Testis (tissue), 3 donors: Measurements from ENCODE around the gene ZNF362. TPM values are rescaled to one million over a fixed set of nuclear protein-coding genes. Genes with fewer than 3 reads are reported as not detected.

Source experiments
- DNase-seq: peaks from one replicate; pipeline ENCODE4 v3.0.0-alpha.2; 2019
- H3K27ac ChIP-seq, 2 donors: fragments of 200-600 bp; sonication (generic); one replicate each; pipeline ENCODE4 v1.5.1; 2019
- H3K27me3 ChIP-seq: fragments of 200-600 bp; sonication (generic); one replicate; pipeline ENCODE4 v1.5.1; 2019
- H3K36me3 ChIP-seq: fragments of 200-600 bp; sonication (generic); one replicate; pipeline ENCODE4 v1.5.1; 2017; ENCODE audit warnings: low read depth; ENCODE audit errors: missing control alignments
- H3K4me1 ChIP-seq: fragments of 200-600 bp; sonication (generic); one replicate; pipeline ENCODE4 v1.5.1; 2019
- H3K4me3 ChIP-seq, 2 donors: fragments of 200-600 bp; sonication (generic); one replicate each; pipeline ENCODE4 v1.5.1; 2017 to 2019
- H3K9me3 ChIP-seq: fragments of 200-600 bp; sonication (generic); one replicate; pipeline ENCODE4 v1.5.1; 2017
- CTCF ChIP-seq, 3 experiments: fragments of 450-650 bp in 2 of 3; fragments of 200-600 bp in 1 of 3; sonication (generic) in 1 of 3; IDR thresholded peaks; one replicate each; pipeline ENCODE4 v1.5.1; 2016 to 2019; ENCODE audit warnings: antibody characterized with exemption in 3 of 3, mild to moderate bottlenecking in 2 of 3, moderate library complexity in 1 of 3
- POLR2A ChIP-seq: fragments of 450-650 bp; IDR thresholded peaks from one replicate; pipeline ENCODE4 v1.6.1; 2017; ENCODE audit warnings: antibody characterized with exemption, mild to moderate bottlenecking, moderate library complexity
- WGBS, 2 donors: methylation state at CpG; one replicate each; pipeline ENCODE4 v1.1.5; 2018; 5-methylcytosine and 5-hydroxymethylcytosine counted together
- intact Hi-C: fragments of 100-400 bp; cut with DNase I; formaldehyde crosslinking; loops from one replicate; pipeline ENCODE4 v1.15.1; 2023; ENCODE audit warnings: low total_unique reads
- polyA plus RNA-seq: library from polyadenylated mRNA; stranded (reverse); fragments of 350-450 nt; fragmentation: Illumina TruSeq; extraction: RNeasy Lipid Tissue Mini Kit (QIAGEN cat#74804); gene quantifications from one replicate; pipeline ENCODE4 v1.2.3, GENCODE V29; 2014; ENCODE audit warnings: low read depth, low replicate concordance; ENCODE audit not compliant: insufficient read depth
- total RNA-seq, 2 donors: library from RNA; depleted of rRNA; stranded (reverse); fragments of >200 nt; gene quantifications; one replicate each; pipeline ENCODE4 v1.2.3, GENCODE V29; 2016

Gene ZNF362
- total and polyA plus RNA-seq, 3 donors from 2014 or later, result 16.3 to 28.6 (median 26.6) TPM

GRCh38 chr1:33338048-33338439, 81.8 kb downstream of the ZNF362 start:
- H3K9me3 ChIP-seq, result no peaks in the 10 kb centered on the region
- intact Hi-C loops, result no loop called here
- H3K36me3 ChIP-seq, result no peaks in the 10 kb centered on the region
- H3K4me1 ChIP-seq, result peaks cover 73% of the 10 kb centered on the region
- no peak for TF ChIP-seq POLR2A
- H3K27ac ChIP-seq, result peak overlapping the region; percentile 66 to 75
- no peak for DNase-seq
- H3K27me3 ChIP-seq, result no peaks in the 10 kb centered on the region
- no peak overlapping the region for H3K4me3 ChIP-seq
- 24 to 27% methylated on average over 1 of the region's 1 CpG for whole genome bisulfite sequencing, 2 donors

GRCh38 chr1:33338440-33339211, 82.3 kb downstream of the ZNF362 start:
- DNase-seq, result peak; percentile 79
- no peak overlapping the region for H3K4me3 ChIP-seq
- no peaks in the 10 kb centered on the region for H3K9me3 ChIP-seq
- TF ChIP-seq CTCF (IDR thresholded peaks at IDR 0.05) (no peak), POLR2A (no peak)
- peak overlapping the region; percentile 66 to 75 for H3K27ac ChIP-seq
- intact Hi-C loops, result no loop called here
- peaks cover 69% of the 10 kb centered on the region for H3K4me1 ChIP-seq
- H3K36me3 ChIP-seq, result no peaks in the 10 kb centered on the region
- no peaks in the 10 kb centered on the region for H3K27me3 ChIP-seq
- WGBS, 2 donors, result 30 to 34% methylated on average over 14 of the region's 14 CpGs

GRCh38 chr1:33339413-33339812, 83.1 kb downstream of the ZNF362 start:
- H3K27me3 ChIP-seq, result no peaks in the 10 kb centered on the region
- WGBS, 2 donors, result 51 to 60% methylated on average over 2 of the region's 2 CpGs
- peak; percentile 36 for DNase-seq
- H3K27ac ChIP-seq, result peak overlapping the region; percentile 66 to 75
- peaks cover 61% of the 10 kb centered on the region for H3K4me1 ChIP-seq
- H3K4me3 ChIP-seq, result no peak overlapping the region
- no peak for TF ChIP-seq POLR2A
- TF ChIP-seq CTCF (IDR thresholded peaks at IDR 0.05), result no peak
- intact Hi-C loops, result no loop called here
- no peaks in the 10 kb centered on the region for H3K9me3 ChIP-seq
- no peaks in the 10 kb centered on the region for H3K36me3 ChIP-seq

- Histone ChIP-seq H3K4me3 (no peak overlapping the region), H3K4me1 (peaks cover 61% of the 10 kb centered on the region), H3K9me3 (no peaks in the 10 kb centered on the region), H3K36me3 (no peaks in the 10 kb centered on the region), H3K27ac (peak overlapping the region; percentile 8 to 43), H3K27me3 (no peaks in the 10 kb centered on the region)
- WGBS, 2 donors, result 61 to 66% methylated on average over 6 of the region's 6 CpGs
- TF ChIP-seq CTCF (IDR thresholded peaks at IDR 0.05) (no peak), POLR2A (no peak)
- no peak for DNase-seq
- intact Hi-C loops, result no loop called here
These were observed 84.9 kb downstream of the ZNF362 start for GRCh38 chr1:33341190-33341589.

GRCh38 chr1:33342041-33342723, 85.9 kb downstream of the ZNF362 start:
- H3K27ac ChIP-seq, result peak overlapping the region in 1 of 2 donors; percentile 43
- TF ChIP-seq CTCF (IDR thresholded peaks at IDR 0.05) (no peak), POLR2A (no peak)
- H3K4me1 ChIP-seq, result peaks cover 67% of the 10 kb centered on the region
- no peak overlapping the region for H3K4me3 ChIP-seq
- no peaks in the 10 kb centered on the region for H3K9me3 ChIP-seq
- no peaks in the 10 kb centered on the region for H3K36me3 ChIP-seq
- 27 to 44% methylated on average over 3 to 7 of the region's 7 CpGs for WGBS, 2 donors
- no peaks in the 10 kb centered on the region for H3K27me3 ChIP-seq
- intact Hi-C loops, result no loop called here
- peak; percentile 56 for DNase-seq
